Activated CD4-positive, alpha-beta T cell treated with anti-CD3 and anti-CD28 coated beads, Interleukin-2, amount 10 ng/mL, durations not matched to agents 24 days and 14 days (primary cell): ENCODE data around the gene WWTR1. TPM values are rescaled to one million over a fixed set of nuclear protein-coding genes. Genes with fewer than 3 reads are reported as not detected.

Source experiments
- DNase-seq: peaks from one replicate; pipeline ENCODE4 v3.0.0; 2022
- H3K27ac Mint-ChIP-seq: one replicate; pipeline ENCODE4 v1.8.0; 2022; ENCODE audit warnings: mild to moderate bottlenecking, mixed read lengths
- H3K27me3 Mint-ChIP-seq: one replicate; pipeline ENCODE4 v1.8.0; 2022; ENCODE audit warnings: mixed read lengths
- H3K36me3 Mint-ChIP-seq: one replicate; pipeline ENCODE4 v1.8.0; 2022; ENCODE audit warnings: low read depth, mild to moderate bottlenecking, mixed read lengths
- H3K4me1 Mint-ChIP-seq: one replicate; pipeline ENCODE4 v1.8.0; 2021; ENCODE audit warnings: mixed read lengths
- H3K4me3 Mint-ChIP-seq: one replicate; pipeline ENCODE4 v1.8.0; 2022; ENCODE audit warnings: mild to moderate bottlenecking, moderate library complexity, mixed read lengths
- H3K9me3 Mint-ChIP-seq: one replicate; pipeline ENCODE4 v1.8.0; 2021; ENCODE audit warnings: mixed read lengths
- intact Hi-C: fragments of 100-400 bp; cut with micrococcal nuclease; formaldehyde crosslinking; loops from one replicate; pipeline ENCODE4 v1.15.1; 2023
- total RNA-seq: library from RNA; stranded (reverse); gene quantifications from 2 replicates; pipeline ENCODE4 v1.2.3, GENCODE V29; 2022

WWTR1 gene
- total RNA-seq, 1 donor from 2014 or later = 0.75 TPM

GRCh38 chr3:149647285-149647684 is 10.5 kb downstream of the WWTR1 start:
- H3K9me3 Mint-ChIP-seq = no peaks in the 10 kb centered on the region
- no peaks in the 10 kb centered on the region for H3K4me1 Mint-ChIP-seq
- H3K36me3 Mint-ChIP-seq = no peaks in the 10 kb centered on the region
- intact Hi-C loops = no loop called here
- peaks cover 29% of the 10 kb centered on the region for H3K27me3 Mint-ChIP-seq
- no peak overlapping the region for H3K27ac Mint-ChIP-seq
- no peak overlapping the region for H3K4me3 Mint-ChIP-seq
- DNase-seq = no peak

- H3K4me3 Mint-ChIP-seq = no peak overlapping the region
- H3K27ac Mint-ChIP-seq = no peak overlapping the region
- H3K4me1 Mint-ChIP-seq = no peaks in the 10 kb centered on the region
- intact Hi-C loops = no loop called here
- peaks cover 25% of the 10 kb centered on the region for H3K27me3 Mint-ChIP-seq
- DNase-seq = no peak
- no peaks in the 10 kb centered on the region for H3K9me3 Mint-ChIP-seq
- H3K36me3 Mint-ChIP-seq = no peaks in the 10 kb centered on the region
Observed at GRCh38 chr3:149646181-149646766, 11.6 kb downstream of the WWTR1 start.

- intact Hi-C loops = no loop called here
- Mint-ChIP-seq H3K4me3 (no peak overlapping the region), H3K9me3 (no peaks in the 10 kb centered on the region), H3K36me3 (no peaks in the 10 kb centered on the region), H3K4me1 (no peaks in the 10 kb centered on the region), H3K27me3 (peaks cover 16% of the 10 kb centered on the region), H3K27ac (no peak overlapping the region)
- DNase-seq = no peak
Observed at GRCh38 chr3:149643963-149644362, 13.9 kb downstream of the WWTR1 start.

- Mint-ChIP-seq H3K9me3 (no peaks in the 10 kb centered on the region), H3K27me3 (peaks cover 16% of the 10 kb centered on the region), H3K4me1 (no peaks in the 10 kb centered on the region), H3K4me3 (no peak overlapping the region), H3K36me3 (no peaks in the 10 kb centered on the region), H3K27ac (no peak overlapping the region)
- DNase-seq = no peak
- intact Hi-C loops = no loop called here
Observed at GRCh38 chr3:149643482-149643798, 14.4 kb downstream of the WWTR1 start.

- Mint-ChIP-seq H3K36me3 (no peaks in the 10 kb centered on the region), H3K4me1 (no peaks in the 10 kb centered on the region), H3K27ac (no peak overlapping the region), H3K27me3 (peaks cover 19% of the 10 kb centered on the region), H3K9me3 (no peaks in the 10 kb centered on the region), H3K4me3 (no peak overlapping the region)
- intact Hi-C loops = no loop called here
- no peak for DNase-seq
Observed at GRCh38 chr3:149640976-149641728, 16.7 kb downstream of the WWTR1 start.

- intact Hi-C loops = no loop called here
- no peaks in the 10 kb centered on the region for H3K4me1 Mint-ChIP-seq
- H3K9me3 Mint-ChIP-seq = no peaks in the 10 kb centered on the region
- H3K36me3 Mint-ChIP-seq = no peaks in the 10 kb centered on the region
- no peak overlapping the region for H3K4me3 Mint-ChIP-seq
- no peak overlapping the region for H3K27ac Mint-ChIP-seq
- H3K27me3 Mint-ChIP-seq = peaks cover 26% of the 10 kb centered on the region
- no peak for DNase-seq
Observed at GRCh38 chr3:149639093-149639486, 18.7 kb downstream of the WWTR1 start.

- H3K36me3 Mint-ChIP-seq = no peaks in the 10 kb centered on the region
- no peak overlapping the region for H3K4me3 Mint-ChIP-seq
- no peaks in the 10 kb centered on the region for H3K4me1 Mint-ChIP-seq
- peaks cover 30% of the 10 kb centered on the region for H3K27me3 Mint-ChIP-seq
- no peak overlapping the region for H3K27ac Mint-ChIP-seq
- no peak for DNase-seq
- intact Hi-C loops = no loop called here
- H3K9me3 Mint-ChIP-seq = no peaks in the 10 kb centered on the region
Observed at GRCh38 chr3:149638228-149639092, 19.4 kb downstream of the WWTR1 start.

- no peak overlapping the region for H3K27ac Mint-ChIP-seq
- H3K36me3 Mint-ChIP-seq = no peaks in the 10 kb centered on the region
- no peaks in the 10 kb centered on the region for H3K4me1 Mint-ChIP-seq
- no peaks in the 10 kb centered on the region for H3K9me3 Mint-ChIP-seq
- H3K27me3 Mint-ChIP-seq = peaks cover 43% of the 10 kb centered on the region
- intact Hi-C loops = no loop called here
- no peak for DNase-seq
- H3K4me3 Mint-ChIP-seq = no peak overlapping the region
Observed at GRCh38 chr3:149635396-149635795, 22.4 kb downstream of the WWTR1 start.

GRCh38 chr3:149634573-149634972 is 23.3 kb downstream of the WWTR1 start:
- Mint-ChIP-seq H3K27me3 (peaks cover 44% of the 10 kb centered on the region), H3K27ac (no peak overlapping the region), H3K4me3 (no peak overlapping the region), H3K4me1 (no peaks in the 10 kb centered on the region), H3K36me3 (no peaks in the 10 kb centered on the region), H3K9me3 (no peaks in the 10 kb centered on the region)
- intact Hi-C loops = no loop called here
- DNase-seq = no peak

GRCh38 chr3:149634072-149634471 is 23.8 kb downstream of the WWTR1 start:
- Mint-ChIP-seq H3K9me3 (no peaks in the 10 kb centered on the region), H3K27ac (no peak overlapping the region), H3K27me3 (peaks cover 44% of the 10 kb centered on the region), H3K4me1 (no peaks in the 10 kb centered on the region), H3K36me3 (no peaks in the 10 kb centered on the region), H3K4me3 (no peak overlapping the region)
- intact Hi-C loops = no loop called here
- DNase-seq = no peak

GRCh38 chr3:149632225-149632624 is 25.6 kb downstream of the WWTR1 start:
- Mint-ChIP-seq H3K4me1 (no peaks in the 10 kb centered on the region), H3K9me3 (no peaks in the 10 kb centered on the region), H3K36me3 (no peaks in the 10 kb centered on the region), H3K27me3 (peaks cover 37% of the 10 kb centered on the region), H3K4me3 (no peak overlapping the region), H3K27ac (no peak overlapping the region)
- no peak for DNase-seq
- intact Hi-C loops = no loop called here

- Mint-ChIP-seq H3K27me3 (peaks cover 36% of the 10 kb centered on the region), H3K4me3 (no peak overlapping the region), H3K4me1 (no peaks in the 10 kb centered on the region), H3K36me3 (no peaks in the 10 kb centered on the region), H3K9me3 (no peaks in the 10 kb centered on the region), H3K27ac (no peak overlapping the region)
- intact Hi-C loops = no loop called here
- DNase-seq = no peak
Observed at GRCh38 chr3:149630806-149631205, 27.0 kb downstream of the WWTR1 start.

- no peaks in the 10 kb centered on the region for H3K4me1 Mint-ChIP-seq
- no peak overlapping the region for H3K4me3 Mint-ChIP-seq
- H3K36me3 Mint-ChIP-seq = no peaks in the 10 kb centered on the region
- no peaks in the 10 kb centered on the region for H3K9me3 Mint-ChIP-seq
- DNase-seq = no peak
- H3K27me3 Mint-ChIP-seq = peaks cover 29% of the 10 kb centered on the region
- intact Hi-C loops = no loop called here
- H3K27ac Mint-ChIP-seq = no peak overlapping the region
Observed at GRCh38 chr3:149628957-149629670, 28.7 kb downstream of the WWTR1 start.

- no peak for DNase-seq
- Mint-ChIP-seq H3K9me3 (no peaks in the 10 kb centered on the region), H3K27me3 (peaks cover 21% of the 10 kb centered on the region), H3K4me1 (peaks cover 4% of the 10 kb centered on the region), H3K36me3 (no peaks in the 10 kb centered on the region), H3K4me3 (no peak overlapping the region), H3K27ac (no peak overlapping the region)
- intact Hi-C loops = no loop called here
Observed at GRCh38 chr3:149626671-149627070, 31.2 kb downstream of the WWTR1 start.
